Limb (tissue), 2 donors: Measurements from ENCODE around the gene BEND6.
A peak's percentile ranks its signal among the peaks of the same experiment; 100 is the strongest.
"Not testable (repeated sequence)": the region's sequence is repeated elsewhere in the genome, so short reads cannot be mapped to it uniquely, and the experiment has no call there.

Source experiments
- DNase-seq, 2 donors: peaks; one replicate each; pipeline ENCODE4 v3.0.0-alpha.2; 2016; ENCODE audit errors: extremely low spot score in 2 of 2

Gene BEND6

DNA sequence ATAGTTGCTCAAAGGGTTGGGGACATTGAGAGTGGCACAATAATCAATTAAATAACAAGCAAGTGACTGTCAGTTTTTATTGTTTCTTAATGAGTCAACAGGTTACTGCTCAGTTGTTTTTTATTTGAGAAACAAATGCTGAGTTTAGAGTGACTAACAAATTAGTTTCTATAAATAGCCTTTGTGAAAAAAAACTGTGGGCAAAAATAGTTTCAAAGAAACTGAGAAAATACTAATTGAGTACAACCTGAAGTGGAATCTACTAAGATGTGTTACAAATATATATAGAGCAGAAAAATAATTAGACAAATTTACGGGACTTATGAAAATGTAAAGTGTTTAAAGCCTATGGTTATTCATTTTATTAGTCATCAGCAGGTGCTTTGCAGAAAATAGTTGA is 22.3 kb downstream of the BEND6 start:
- no peak for DNase-seq

DNA sequence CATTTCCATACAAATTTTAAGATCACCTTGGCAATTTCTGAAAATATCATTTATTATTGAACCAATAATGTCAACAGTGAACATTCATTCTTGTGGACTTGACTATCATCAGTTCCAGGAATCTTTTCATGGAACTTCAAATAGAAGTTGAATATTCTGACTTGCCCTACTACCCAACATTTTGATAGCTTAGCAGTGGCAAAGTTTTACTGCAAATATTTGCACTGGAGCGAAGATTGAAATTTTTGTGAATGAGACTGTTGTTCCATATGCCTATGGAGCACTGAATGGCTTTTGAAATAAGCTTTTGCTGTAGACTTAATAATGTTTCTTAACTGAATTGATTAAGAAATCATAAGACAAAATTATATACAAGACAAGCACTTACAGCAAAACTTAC is 23.6 kb downstream of the BEND6 start:
- no peak for DNase-seq

GRCh38 chr6:56984361-56984760 is 29.5 kb downstream of the BEND6 start:
- DNase-seq, result no peak

DNA sequence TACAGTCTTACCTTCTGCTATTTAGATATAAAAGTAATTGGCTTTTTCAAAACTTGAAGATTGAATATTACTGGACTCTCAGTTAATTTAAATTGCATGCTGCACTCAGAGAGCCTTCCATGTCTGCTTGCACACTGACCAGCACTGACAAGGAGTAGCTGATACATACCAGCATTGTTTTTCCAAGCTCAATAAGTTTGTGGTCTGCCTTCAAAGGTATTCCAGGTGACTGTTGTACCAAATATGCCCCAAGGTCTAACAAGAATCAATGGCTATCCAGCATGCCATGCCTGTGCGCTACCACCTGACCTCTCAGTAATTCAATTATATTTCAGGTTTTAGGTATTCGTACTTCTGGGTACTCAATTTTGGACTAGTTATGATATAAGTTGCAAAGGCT is 30.0 kb downstream of the BEND6 start:
- DNase-seq, result no peak

DNA sequence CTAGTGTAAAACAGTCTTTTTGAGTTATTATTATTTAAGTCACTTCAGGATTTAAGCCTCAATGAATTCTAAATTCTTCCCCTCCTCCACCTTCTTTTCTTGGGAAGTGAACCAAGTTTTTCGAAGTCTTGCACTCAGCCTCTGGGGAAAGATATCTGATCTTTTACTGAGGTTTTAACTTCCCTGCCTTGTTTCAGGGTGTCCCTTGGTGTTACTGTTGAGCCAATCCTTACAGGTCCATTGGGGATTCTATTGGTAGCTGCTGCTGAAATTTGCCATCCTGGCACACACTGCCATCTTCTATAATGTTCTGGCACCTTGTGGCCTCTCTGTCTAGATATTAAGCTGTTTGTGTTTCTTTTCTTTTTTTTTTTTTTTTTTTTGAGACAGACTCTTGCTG is 31.7 kb downstream of the BEND6 start:
- no peak for DNase-seq

GRCh38 chr6:56988145-56988544 is 33.2 kb downstream of the BEND6 start:
- no peak for DNase-seq

- DNase-seq, result no peak
Measured at GRCh38 chr6:56992036-56992435, 37.1 kb downstream of the BEND6 start.

- no peak for DNase-seq
Measured at GRCh38 chr6:56992703-56993102, 37.8 kb downstream of the BEND6 start.

DNA sequence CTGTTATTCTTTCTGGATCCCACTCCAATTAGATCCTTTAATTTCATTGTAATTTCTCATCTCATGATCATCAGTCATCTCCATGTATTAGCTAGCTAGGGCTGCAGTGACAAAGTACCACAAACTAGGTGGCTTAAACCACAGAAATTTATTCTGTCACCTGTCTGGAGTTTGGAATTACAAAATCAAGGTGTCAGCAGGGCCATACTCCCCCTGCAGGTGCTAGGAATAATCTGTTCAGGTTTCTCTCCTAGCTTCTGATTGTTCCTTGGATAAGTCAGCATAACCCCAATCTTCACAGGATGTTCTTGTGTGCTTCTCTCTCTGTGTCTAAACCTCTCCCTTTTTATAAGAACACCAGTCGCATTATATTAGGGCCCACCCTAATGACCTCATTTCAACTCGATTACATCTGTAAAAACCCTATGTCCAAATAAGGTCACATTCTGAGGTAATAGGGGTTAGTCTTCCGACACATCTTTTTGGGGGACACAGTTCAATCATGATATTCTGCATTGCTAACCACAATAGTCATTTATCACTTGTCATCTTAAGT is 40.5 kb downstream of the BEND6 start:
- no peak for DNase-seq

DNA sequence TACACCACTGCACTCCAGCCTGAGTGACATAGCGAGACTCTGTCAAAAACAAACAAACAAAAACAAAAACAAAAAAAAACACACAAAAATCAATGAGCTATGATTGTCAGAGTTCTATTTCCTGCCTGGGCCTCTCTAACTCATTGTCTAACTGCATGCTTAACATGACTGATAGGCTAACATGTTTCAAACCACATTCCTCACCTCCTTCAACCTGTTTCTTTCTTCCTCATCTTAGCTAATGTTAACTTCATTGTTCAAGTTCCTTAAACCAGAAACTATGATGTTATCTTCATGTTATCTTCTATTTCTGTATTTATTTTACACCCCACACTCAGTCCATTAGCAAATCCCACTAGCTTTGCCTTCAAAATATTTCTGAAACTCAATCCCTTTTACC is 41.5 kb downstream of the BEND6 start:
- DNase-seq, result no peak

DNA sequence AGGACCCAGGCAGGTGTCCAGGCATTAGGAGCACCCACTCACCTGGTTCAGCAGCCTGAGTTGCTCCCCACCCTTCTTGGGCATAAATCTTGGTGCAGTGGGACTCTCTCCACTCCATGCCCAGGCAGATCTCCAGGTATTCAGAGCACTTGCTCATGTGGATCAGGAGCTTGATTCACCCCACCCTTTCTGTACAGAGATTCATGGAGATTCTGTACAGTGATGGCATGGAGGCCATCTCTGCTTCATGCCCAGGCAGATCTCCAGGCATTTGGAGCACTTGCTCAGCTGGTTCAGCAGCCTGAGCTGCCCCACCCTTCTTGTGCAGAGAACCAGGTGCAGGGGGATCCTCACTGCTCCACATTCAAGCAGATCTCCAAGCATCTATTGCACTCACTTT is 44.1 kb downstream of the BEND6 start:
- DNase-seq, result no peak

DNA sequence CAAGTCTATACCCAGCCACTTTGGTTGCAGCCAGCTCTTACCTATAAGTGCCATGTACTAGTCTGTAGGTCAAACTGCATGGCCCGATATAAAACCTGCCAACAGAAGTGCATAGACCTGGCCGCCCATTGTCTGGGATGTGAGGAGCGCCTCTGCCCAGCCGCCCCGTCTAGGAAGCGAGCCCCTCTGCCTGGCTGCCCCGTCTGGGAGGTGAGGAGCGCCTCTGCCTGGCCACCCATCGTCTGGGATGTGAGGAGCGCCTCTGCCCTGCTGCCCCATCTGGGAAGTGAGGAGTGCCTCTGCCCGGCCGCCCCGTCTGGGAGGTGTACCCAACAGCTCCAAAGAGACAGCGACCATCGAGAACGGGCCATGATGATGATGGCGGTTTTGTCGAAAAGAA is 44.8 kb downstream of the BEND6 start:
- DNase-seq, result not testable (repeated sequence)

- DNase-seq, result no peak
Measured at GRCh38 chr6:57002197-57002596, 47.3 kb downstream of the BEND6 start.

DNA sequence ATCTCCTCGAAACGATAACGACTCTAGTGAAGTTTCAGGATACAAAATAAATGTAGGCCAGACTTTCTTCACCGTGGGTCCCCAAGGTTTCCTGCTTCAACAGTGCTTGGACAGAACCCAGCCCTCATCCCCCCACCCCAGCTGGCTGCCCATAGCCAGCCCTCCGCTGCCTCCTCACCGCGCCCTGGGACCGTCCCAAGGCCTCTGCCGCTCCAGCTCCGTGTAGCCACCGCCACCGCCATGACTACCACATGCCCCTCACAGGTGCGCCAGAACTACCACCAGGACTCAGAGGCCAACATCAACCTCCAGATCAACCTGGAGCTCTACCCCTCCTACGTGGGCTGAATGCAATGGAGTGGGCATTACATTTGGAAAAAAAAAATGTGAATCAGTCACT is 49.4 kb downstream of the BEND6 start:
- DNase-seq, result no peak

GRCh38 chr6:57006101-57006500 is 51.2 kb downstream of the BEND6 start:
- no peak for DNase-seq

DNA sequence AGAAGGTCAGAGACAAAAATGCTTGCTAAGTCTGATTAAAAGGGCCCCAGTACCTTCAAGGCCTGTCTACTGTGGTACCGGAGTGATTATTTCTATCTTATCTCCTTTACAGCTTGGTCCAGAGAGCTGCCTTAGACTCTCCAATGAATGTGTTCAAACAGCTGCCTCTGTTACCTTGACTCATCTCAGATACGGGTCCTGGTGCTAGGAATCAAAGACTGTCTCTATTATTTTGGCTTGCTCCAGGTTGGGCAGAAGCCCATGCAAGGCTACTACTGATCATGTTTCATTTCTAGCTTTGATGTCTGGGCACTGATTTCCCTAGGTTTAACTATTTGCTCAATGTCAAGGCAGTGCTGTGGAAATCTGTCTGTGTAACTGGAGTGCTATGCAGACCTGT is 53.2 kb downstream of the BEND6 start:
- DNase-seq, result not testable (repeated sequence)

GRCh38 chr6:57013521-57013926 is 58.6 kb downstream of the BEND6 start:
- no peak for DNase-seq

DNA sequence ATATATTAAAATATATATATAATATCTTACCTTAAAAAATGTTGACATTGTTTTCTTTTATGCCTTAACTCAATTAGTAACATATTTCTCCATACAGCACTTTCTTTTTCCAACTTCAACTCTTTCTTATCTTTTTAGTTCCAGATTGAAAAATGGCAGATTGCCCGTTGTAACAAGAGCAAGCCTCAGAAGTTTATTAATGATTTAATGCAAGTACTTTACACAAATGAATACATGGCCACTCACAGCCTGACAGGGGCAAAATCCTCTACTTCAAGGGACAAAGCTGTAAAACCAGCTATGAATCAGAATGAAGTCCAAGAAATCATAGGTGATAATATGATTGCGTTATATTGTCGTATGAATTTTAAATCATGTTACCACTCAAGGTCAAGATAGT is 62.2 kb downstream of the BEND6 start:
- DNase-seq, result no peak

DNA sequence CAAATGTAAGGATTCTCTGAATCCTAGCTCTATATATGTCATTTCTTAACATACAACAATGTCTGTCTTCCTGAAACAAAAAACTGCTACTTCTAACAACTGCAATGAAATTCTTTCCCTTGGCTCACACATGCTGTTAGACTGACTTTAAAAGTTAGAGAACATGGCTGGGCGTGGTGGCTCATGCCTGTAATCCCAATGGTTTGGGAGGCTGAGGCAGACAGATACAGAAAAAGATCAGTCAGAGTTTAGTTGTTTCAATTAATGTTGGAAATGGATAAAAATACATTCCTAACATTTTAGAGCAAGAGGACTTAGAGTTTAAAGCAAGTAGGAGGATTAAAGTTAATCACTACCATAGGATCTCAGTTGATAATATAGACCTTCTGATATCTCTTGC is 62.9 kb downstream of the BEND6 start:
- no peak for DNase-seq

DNA sequence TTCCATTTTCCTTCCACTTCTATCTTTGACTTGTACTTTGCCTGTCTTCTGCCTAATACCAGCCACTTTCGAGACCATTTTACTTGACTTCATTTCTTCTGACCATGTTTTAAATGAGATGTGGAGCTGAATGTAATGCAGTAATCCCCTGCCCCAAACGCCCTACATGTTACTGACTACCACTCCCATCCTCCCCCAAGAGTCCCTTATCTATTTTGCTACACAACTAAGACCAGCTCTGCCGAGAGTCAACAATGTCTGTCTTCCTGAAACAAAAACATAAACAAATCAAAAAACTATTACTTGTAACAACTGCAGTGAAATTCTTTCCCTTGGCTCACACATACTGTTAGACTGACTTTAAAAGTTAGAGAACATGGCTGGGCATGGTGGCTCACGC is 64.5 kb downstream of the BEND6 start:
- DNase-seq, result no peak

- DNase-seq, result peak in 1 of 2 donors; percentile 72
Measured at GRCh38 chr6:57021086-57021720, 66.3 kb downstream of the BEND6 start.

GRCh38 chr6:57024321-57024720 is 69.4 kb downstream of the BEND6 start:
- no peak for DNase-seq

DNA sequence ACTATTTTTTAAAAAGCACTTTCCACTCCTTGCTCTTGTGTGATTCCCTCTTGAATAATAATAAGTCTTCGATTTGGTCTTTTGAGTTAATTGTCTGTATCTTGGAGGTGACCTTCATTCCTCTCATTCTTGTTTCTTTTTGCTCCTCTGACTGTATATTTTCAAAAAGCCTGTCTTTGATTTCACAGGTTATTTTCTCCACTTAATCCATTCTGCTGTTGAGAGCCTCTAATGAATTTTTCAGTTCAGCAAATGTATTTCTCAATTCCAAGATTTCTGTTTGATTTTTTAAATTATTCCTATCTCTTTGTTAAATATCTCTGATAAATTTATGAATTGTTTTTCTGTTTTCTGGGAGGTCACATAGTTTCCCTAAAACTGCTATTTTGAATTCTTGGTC is 69.9 kb downstream of the BEND6 start:
- no peak for DNase-seq

DNA sequence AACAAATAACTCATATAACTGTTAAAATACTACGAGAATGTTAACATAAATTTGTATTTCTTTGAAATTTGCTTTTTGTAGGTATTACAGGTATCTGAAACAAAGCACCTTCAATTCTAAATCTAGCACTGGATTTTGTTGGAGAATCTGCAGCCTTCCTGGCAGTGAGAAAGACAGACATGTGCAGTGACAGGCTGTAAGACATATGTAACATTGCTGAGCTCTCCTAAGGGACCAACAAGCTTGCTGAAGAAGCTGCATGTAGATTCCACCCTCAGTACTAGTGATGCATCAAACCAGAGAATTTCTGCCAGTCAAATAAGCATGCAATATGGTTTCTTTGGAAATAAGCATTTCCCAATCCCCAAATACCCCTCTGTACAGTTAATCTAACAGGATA is 71.1 kb downstream of the BEND6 start:
- no peak for DNase-seq
